Measurements from ENCODE around the gene CNDP1.
"Not testable (repeated sequence)": the region's sequence is repeated elsewhere in the genome, so short reads cannot be mapped to it uniquely, and the experiment has no call there.

CNDP1 gene

DNA sequence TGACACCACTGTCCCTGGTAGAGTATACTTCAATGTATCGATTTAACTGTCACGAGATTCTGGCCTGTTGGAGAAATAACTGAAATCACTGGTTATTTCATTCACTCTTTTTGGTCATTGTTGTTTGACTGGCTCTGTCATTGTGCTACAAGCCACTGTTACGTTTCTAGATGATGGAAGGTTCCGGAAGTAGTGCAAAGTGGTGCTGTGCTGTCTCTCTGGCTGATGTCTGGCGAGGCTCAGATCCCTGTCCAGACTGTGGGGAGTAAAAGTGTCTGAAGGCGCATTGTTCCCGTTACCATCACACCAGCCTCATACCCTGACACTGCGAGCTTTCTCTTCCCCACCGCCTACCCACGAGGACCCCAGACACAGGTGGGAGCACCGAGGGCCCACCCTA lies 11.7 kb downstream of the CNDP1 start:
- no peak for DNase-seq (ENCODE audit: low spot score)

DNA sequence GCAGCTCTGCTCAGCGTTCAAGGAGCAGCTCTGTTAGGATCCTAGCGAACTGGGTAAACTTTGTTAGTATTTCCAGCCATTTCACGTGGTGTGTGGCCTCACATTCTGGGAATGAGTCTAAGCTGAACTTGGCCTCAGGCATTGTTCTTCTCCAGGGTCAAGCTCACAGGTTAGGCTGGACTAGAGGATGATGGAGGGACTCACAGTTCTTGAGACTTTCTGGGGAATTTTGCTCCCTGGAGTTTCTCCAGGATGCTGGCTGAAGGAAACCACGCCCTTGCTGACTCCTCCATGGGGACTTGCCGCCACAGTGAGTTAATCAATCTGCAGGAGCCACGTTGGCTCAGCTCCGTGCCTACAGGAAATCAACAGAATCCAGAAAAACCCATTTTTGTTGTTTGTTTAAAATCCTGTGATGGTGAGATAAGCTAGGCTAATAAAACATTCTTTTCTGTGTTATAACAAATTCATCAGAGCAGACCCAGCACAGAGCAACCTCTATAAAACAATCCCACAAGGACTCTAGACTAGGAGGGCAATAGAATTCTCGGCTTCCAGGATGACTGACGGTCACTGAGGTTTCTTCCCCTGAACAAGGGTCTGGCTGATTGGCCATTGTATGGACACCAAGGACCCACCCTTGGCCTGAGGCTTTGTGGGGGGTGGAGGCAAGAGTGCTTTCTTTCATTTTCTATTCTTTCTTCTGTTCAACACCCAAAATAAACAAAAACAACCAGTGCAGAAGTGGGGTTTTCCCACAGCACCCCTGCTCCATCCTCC lies 12.6 kb downstream of the CNDP1 start:
- DNase-seq (ENCODE audit: low spot score): peak; percentile 64

DNA sequence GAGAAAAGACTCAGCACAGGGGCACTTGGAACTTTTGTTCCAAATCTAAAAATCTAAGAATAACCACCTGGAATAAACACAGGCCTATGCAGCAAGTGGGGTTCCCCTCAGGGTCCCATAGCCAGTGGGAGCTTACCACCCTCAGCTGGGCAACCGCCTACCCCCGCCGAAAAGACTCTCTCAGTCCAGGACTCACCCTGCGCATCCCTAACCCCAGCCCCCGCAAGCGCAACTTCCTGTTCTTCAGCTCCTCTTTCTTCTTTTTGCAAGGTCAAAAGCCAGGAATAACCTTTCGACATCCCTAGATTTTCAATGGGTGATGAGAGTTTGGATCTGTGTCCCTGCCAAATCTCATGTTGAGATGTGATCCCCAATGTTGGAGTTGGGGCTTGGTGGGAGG lies 13.6 kb downstream of the CNDP1 start:
- no peak for DNase-seq (ENCODE audit: low spot score)

DNA sequence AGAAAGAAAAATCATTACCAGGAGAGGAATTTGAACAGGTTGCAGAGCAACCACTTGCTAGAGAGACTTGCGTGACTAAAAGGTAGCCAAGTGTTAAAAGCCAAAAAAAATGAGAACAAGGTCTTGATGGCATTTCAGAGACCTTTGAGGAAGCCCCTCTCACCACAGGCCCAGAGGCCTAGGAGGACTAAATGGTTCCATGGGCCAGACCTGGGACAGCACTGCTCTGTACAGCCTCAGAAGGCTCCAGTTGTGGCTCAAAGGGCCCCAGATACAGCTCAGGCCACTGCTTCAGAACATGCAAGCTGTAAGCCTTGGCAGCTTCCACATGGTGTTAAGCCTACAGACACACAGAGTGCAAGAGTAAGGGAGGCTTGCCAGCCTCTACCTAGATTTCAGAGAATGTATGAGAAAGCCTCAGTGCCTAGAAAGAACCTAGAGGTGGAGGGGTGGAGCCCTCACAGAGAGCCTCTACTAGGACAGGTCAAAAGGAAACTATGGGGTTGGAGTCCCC lies 15.3 kb downstream of the CNDP1 start:
- no peak for DNase-seq (ENCODE audit: low spot score)

DNA sequence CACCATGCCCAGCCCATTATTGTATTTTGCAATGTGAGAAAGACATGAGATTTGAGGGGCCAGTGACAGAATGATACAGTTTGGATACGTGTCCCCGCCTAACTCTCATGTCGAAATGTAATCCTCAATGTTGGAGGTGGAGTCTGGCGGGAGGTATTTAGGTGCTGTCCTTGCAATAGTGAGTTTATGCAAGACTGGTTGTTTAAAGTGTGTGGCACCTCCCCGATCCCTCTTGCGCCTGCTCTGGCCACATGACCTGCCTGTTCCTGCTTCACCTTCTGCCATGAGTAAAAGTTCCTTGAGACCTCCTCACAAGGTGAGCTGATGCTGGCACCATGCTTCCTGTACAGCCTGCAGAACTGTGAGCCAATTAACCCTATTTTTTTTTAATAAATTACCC lies 16.6 kb downstream of the CNDP1 start:
- no peak for DNase-seq (ENCODE audit: low spot score)

DNA sequence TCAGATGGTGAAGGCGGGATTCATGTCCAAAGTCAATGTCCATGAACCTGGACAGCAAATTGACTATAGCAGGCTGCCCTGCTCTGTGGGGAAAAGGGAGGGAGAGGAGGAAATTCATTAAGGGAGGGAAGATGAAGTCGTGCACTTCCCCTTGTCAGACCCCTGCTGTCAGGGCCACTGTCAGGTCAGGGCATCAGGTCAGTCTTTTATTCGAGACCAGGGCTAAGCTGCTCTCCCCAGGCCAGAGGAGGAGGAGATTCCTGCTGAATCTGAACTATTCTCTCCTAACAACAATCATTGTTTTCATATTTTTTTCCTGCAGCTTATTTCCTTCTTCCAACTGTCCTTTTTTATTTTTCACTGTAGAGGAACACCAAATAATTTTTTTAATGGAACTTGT lies 17.2 kb downstream of the CNDP1 start:
- no peak for DNase-seq (ENCODE audit: low spot score)

DNA sequence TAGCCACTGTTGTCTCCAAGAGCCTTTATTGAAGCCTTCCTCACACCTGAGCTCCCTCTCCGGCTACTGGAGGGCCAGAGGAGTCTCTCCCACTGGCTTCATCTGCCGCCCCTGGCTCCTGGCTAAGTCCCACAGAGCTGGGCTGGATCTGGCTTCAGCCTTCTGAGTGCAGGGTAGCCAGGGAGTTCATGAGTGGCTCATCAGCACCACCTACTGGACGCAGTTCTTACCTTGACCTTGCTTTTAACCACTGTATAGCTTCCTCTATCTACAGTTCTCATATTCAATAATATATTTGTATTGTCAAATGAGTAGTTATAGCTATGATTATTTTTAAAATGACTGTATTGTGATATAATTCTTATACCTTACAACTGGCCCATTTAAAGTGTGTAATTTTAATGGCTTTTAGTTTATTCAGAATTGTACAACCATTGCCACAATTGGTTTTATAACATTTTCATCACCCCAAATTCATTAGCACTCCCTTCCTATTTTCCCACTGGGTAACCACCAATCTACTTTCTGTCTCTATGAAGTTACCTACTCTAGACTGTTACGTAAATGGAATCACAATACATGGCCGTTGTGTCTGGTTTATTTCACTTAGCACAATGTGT lies 17.7 kb downstream of the CNDP1 start:
- DNase-seq (ENCODE audit: low spot score): peak; percentile 87

DNA sequence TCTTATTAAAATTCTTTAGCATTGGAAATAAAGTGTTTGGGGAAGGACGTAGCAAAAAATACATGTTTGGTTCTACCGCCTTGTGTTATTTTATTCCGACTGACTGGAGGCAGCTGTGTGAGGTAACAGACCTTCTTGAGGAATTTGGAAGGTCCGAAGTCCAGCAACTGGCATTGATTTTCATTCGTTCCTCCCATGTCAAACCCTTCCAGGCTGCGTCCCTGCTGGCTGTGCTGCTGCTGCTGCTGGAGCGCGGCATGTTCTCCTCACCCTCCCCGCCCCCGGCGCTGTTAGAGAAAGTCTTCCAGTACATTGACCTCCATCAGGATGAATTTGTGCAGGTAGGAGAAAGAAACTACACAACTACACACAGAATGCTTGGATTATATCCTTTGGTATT lies 21.8 kb downstream of the CNDP1 start:
- DNase-seq (ENCODE audit: low spot score): no peak

DNA sequence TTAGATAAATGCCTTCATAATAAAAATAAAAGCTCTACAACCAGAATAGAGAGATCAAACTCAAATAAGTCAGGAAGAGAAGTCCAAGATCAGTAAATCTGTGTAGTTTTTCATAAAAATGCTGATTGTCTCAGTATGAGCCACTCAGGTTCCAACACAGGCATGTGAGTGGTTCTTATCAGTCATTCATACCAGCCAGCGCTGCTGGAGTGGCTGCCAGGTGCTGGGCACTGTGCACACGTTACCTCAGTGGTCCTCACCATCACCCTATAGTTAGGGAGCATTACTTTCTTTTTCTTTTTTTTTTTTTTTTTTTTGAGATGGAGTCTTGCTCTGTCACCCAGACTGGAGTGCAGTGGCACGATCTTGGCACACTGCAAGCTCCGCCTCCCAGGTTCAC lies 23.8 kb downstream of the CNDP1 start:
- no peak for DNase-seq (ENCODE audit: low spot score)

DNA sequence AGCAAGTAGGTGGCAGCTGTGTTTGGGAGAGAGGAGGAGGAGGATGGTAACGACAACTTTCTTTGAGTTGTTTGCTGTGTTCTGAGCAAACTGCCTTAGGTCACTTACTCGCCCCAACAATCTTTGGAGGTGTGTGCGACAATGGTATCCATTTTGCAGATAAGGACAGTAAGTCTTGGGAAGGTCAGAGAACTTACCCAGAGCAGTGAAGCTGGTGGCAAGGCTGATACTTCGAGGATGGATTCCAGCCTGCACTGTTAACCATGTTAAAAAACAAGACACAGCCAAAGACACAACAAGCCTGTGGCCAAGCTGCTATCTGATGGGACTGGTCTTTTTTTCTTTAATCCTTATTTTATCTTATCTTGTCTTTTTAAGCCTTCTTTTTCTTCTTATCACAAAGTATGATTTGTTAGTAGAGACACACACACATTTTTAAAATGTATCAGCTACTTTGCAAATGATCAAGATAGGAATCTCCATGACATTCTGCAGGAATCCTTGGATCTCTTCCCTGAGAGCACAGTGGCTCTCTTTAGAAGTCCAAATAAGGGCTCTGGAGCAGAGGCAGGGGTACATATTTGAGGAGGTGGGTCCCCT lies 27.9 kb downstream of the CNDP1 start:
- DNase-seq (ENCODE audit: low spot score): no peak

DNA sequence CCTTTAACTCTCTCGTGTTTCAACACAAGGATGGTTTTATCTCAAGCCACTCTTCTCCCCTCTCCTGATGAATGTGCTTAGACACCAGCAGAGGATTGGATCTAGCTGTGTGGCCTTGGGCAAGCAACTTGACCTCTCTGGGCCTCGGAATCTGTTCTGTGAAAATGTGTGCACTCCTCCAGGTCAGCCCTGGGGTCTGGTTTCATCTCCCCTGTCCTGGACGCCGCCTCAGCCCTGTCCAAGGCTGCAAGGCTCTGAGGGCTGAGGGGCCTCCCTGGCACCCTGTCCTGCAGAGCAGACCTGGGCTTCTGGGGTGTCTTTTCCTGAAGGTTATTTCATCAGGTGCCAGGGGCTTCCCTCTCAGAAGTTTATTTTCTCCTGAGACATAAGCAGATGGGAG lies 28.5 kb downstream of the CNDP1 start:
- DNase-seq (ENCODE audit: low spot score): no peak

DNA sequence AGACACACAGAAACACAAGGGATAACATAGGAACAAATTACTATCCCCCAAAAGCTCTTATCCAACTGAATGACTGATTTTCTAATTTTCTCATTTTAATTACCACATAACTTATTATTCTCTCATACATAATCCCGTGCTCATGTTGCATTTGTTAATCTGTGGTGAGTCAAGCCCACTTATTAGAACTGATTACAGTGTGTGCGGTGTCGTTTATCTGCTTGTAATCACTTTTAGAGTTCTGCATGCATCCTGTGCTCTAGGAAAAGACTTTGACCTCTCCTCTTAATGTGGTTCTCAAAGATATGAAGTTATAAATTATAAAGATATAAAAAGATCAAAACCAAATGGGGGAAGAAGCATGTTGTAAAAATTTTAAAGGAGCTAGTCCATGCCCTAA lies 29.7 kb downstream of the CNDP1 start:
- no peak for DNase-seq (ENCODE audit: low spot score)

DNA sequence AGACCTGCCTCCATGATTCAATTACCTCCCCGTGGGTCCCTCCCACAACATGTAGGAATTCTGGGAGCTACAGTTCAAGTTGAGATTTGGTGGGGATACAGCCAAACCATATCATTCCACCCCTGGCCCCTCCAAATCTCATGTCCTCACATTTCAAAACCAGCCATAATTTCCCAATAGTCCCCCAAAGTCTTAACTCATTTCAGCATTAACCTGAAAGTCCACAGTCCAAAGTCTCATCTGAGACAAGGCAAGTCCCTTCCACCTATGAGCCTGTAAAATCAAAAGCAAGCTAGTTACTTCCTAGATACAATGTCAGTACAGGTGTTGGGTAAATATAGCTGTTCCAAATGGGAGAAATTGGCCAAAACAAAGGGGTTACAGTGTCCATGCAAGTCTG lies 30.9 kb downstream of the CNDP1 start:
- not testable (repeated sequence) for DNase-seq (ENCODE audit: low spot score)

DNA sequence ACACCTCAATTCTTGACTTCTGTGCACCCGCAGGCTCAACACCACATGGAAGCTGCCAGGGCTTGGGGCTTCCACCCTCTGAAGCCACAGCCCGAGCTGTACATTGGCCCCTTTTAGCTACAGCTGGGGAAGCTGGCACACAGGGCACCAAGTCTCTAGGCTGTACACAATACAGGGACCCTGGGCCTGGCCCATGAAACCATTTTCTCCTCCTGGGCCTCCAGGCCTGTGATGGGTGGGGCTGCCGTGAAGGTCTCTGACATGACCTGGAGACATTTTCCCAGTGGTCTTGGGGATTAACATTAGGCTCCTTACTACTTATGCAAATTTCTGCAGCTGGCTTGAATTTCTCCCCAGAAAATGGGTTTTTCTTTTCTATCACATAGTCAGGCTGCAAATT lies 31.7 kb downstream of the CNDP1 start:
- DNase-seq (ENCODE audit: low spot score): not testable (repeated sequence)

DNA sequence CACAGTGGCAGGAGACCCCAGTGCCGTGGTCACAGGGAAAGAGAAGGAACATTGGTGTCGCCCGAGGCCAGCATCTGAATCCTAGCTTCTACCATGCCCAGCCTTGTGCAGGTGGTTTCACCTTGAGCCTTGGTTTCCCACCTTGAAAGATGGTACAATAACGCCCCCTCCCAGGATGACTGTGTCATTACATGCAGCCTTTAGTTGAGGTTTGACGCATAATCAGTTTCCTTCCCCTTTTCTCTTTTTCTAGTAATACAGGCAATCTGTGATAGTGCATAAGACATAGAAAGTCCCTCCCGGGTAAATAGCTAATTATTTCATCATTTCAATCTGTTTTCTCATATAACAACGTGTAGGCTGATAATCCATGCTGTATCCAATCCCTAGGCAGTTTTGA lies 33.5 kb downstream of the CNDP1 start:
- no peak for DNase-seq (ENCODE audit: low spot score)

DNA sequence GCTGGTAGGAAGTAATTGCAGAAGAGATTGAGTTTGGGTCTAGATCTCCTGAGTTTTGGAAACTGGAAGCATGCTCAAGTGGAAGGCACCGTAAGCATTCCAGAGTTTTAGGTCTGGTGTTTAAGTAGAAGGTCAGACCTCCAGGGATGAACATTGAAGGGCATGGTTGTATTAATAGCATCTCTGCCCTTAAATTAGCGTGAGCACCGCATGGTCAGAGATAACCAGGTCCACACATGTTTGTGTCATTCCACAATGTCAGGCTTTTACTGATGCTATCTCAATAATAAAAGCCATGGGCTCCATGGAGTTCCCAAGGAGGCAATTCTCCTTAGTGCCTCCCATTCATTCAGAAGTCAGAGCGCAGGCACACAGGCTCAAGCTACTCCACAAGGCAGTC lies 35.1 kb downstream of the CNDP1 start:
- no peak for DNase-seq (ENCODE audit: low spot score)

DNA sequence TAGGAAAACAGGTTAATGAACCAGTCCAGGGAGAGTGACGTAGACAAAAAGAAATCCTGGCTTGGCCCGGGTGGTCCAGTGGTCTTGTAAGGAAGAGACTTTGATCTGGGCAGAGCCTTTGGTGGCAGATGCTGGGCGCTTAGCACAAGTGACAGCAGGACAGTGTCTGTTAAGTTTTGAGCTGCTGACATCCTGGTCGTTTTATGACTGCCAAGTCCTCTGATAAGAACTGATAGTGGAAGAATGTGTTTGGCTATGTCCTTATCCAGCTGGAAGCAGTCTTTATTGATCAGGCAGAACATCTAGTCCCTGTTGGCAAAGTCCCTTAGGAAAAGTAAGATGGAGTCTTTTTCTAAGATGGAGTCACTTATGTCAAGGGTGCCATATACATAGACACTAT lies 36.0 kb downstream of the CNDP1 start:
- no peak for DNase-seq (ENCODE audit: low spot score)

DNA sequence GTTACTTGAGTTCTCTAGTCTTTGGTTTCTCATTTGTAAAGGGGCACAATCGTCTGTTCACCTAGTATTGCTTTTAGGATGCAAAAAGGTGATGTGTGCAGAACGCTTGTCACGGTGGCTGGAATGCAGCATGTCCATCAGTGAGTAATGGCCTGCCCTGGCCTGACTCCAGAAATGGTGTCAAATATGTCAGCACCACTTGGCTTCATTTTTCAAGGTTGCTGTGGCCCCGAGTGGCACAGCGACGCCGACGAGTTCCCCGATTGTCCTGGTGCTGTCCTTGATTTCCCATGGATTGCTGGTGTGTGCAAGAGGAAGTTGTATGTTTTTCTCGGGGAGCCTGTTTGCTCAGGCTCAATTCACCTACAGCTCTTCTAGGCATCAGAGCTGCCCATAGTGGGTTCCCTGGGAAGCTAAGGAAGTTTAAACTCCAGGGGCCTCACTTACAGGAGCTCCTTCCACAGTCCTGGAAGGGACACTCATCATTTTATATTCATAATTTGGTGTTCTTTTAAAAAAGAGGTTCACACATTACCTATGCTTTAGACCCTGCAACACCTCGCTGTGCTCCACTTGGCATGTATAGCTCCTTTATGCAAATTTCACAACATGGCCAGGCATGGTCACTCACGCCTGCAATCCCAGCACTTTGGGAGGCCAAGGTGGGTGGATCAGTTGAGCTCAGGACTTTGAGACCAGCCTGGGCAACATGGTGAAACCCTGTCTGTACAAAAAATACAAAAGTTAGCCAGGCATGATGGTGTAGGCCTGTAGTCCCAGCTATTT lies 37.8 kb downstream of the CNDP1 start:
- DNase-seq (ENCODE audit: low spot score): no peak

DNA sequence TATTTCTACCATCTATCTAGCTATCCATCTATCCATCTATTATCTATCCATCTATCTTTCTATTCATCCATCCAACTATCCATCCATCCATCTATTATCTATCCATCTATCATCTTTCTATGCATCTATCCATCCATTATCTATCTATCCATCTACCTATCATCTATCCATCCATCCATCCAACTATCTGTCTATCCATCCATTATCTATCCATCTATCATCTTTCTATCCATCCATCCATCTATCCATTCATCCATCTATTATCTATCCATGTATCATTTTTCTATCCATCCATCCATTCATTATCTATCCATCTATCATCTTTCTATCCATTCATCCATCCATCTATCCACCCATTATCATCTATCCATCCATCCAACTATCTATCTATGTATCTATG lies 38.8 kb downstream of the CNDP1 start:
- no peak for DNase-seq (ENCODE audit: low spot score)

DNA sequence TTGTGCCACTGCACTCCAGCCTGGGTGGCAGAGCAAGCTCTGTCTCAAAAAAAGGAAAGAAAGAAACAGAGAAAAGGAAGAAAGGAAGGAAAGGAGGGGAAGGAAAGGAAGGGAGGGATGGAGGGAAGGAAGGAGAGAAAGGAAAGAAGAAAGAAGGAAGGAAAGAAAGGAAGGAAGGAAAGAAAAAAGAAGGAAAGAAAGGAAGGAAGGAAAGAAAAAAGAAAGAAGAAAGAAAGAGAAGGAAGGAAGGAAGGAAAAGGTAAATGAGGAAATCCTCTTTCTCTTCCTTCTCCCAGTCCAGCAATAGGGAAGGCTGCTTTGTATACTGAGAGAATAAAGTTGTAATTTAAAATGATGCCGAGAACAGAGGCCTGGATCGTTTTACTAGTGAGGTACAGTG lies 40.6 kb downstream of the CNDP1 start:
- DNase-seq (ENCODE audit: low spot score): no peak

DNA sequence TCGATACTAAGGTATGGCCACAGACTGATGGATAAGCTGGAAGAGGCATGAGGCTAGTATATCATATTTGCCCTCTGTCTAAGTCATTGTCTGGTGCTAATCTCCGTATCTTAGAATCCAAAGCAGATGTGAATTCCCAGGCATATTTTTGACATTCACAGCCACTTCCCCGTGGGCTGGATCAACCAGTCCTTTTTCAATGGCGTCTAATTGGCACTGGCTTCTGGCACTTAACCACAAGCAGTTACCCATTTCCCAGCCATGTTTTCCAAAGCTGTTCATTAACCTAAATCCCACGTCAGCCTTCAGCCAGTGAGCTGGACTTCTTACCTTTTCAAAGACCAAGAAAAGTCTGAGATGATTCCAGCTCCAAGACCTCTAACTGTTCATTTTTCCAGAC lies 42.7 kb downstream of the CNDP1 start:
- DNase-seq (ENCODE audit: low spot score): no peak

DNA sequence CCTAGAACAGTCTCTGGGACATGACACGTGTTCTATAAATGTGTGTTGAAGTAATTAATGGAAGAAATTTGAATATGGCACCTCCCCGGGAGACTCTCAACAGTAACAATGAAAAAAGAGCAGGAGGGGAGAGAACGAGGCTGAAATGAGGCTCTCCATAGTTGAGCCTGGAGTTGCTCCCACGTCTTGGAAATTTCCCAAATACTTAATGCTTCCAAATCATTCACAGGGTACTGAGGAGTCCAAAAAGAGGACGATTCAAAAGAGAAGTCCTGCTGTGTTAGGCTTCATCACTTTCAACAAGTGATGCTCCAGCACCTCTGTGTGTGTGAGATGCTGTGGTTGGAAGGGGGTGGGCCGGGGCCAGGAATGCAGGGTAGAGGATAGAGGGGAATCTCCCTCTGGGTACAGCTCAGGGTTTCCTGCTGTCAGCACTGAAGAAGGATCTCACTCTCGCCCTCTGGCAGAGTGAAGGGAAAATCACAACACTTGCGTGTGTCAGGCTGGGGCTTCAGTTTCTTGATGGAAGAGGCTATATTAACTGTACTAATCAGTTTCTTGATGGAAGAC lies 45.3 kb downstream of the CNDP1 start:
- DNase-seq (ENCODE audit: low spot score): no peak

Measured in AG08396 (cell line).